CD8-positive, alpha-beta memory T cell (primary cell): Measurements from ENCODE around the gene LASP1NB.

Source experiments
- CTCF ChIA-PET: fragments of 350-600 bp; sonication (Branson Sonifier 250); formaldehyde crosslinking; loops from one replicate; lab custom pipeline; 2021; ENCODE audit warnings: antibody characterized with exemption; lab: Charles Lee
- POLR2A ChIA-PET: fragments of 350-600 bp; sonication (Branson Sonifier 250); formaldehyde crosslinking; loops from one replicate; lab custom pipeline; 2021; ENCODE audit warnings: antibody characterized with exemption; lab: Charles Lee
- DNase-seq, 5 donors: peaks; one replicate each; pipeline versions ENCODE4 v3.0.0 to v3.0.0-alpha.2; 2020 to 2022; ENCODE audit warnings: mixed read lengths in 1 of 5
- H3K27ac ChIP-seq: one replicate; pipeline ENCODE4 v1.7.0; 2013; ENCODE audit warnings: low read depth, mild to moderate bottlenecking, low read length, moderate library complexity
- H3K27me3 ChIP-seq: 2 replicates; pipeline ENCODE4 v1.7.0; 2013; ENCODE audit warnings: low read length, mild to moderate bottlenecking; ENCODE audit not compliant: insufficient read depth, poor library complexity, severe bottlenecking
- H3K36me3 ChIP-seq: 2 replicates; pipeline ENCODE4 v1.7.0; 2013; ENCODE audit warnings: mild to moderate bottlenecking, low read length, moderate library complexity; ENCODE audit not compliant: insufficient read depth
- H3K4me1 ChIP-seq: 2 replicates; pipeline ENCODE4 v1.7.0; 2013; ENCODE audit warnings: mild to moderate bottlenecking, low read length, moderate library complexity; ENCODE audit not compliant: insufficient read depth
- H3K4me3 ChIP-seq: 2 replicates; pipeline ENCODE4 v1.7.0; 2013; ENCODE audit warnings: mild to moderate bottlenecking, low read length
- H3K9me3 ChIP-seq: 2 replicates; pipeline ENCODE4 v1.7.0; 2013; ENCODE audit warnings: mild to moderate bottlenecking, low read length
- H3K27ac Mint-ChIP-seq, 8 donors: one replicate each; pipeline ENCODE4 v1.8.0; 2020 to 2021; ENCODE audit warnings: mixed read lengths in 8 of 8, mild to moderate bottlenecking in 6 of 8, inconsistent platforms in 3 of 8, moderate library complexity in 3 of 8
- H3K27me3 Mint-ChIP-seq, 2 donors: one replicate each; pipeline ENCODE4 v1.8.0; 2020 to 2021; ENCODE audit warnings: mixed read lengths in 2 of 2, mild to moderate bottlenecking in 1 of 2, moderate library complexity in 1 of 2
- H3K36me3 Mint-ChIP-seq, 3 donors: one replicate each; pipeline ENCODE4 v1.8.0; 2020 to 2021; ENCODE audit warnings: mixed read lengths in 3 of 3, inconsistent platforms in 1 of 3, mild to moderate bottlenecking in 1 of 3
- H3K4me1 Mint-ChIP-seq, 3 donors: one replicate each; pipeline ENCODE4 v1.8.0; 2020 to 2021; ENCODE audit warnings: mixed read lengths in 3 of 3, inconsistent platforms in 1 of 3, mild to moderate bottlenecking in 1 of 3
- H3K4me3 Mint-ChIP-seq, 7 donors: one replicate each; pipeline ENCODE4 v1.8.0; 2020 to 2021; ENCODE audit warnings: mixed read lengths in 7 of 7, mild to moderate bottlenecking in 6 of 7, moderate library complexity in 4 of 7, inconsistent platforms in 2 of 7
- H3K9me3 Mint-ChIP-seq, 5 donors: one replicate each; pipeline ENCODE4 v1.8.0; 2020 to 2022; ENCODE audit warnings: mixed read lengths in 5 of 5, mild to moderate bottlenecking in 3 of 5, moderate library complexity in 2 of 5, inconsistent platforms in 1 of 5

Gene LASP1NB

DNA sequence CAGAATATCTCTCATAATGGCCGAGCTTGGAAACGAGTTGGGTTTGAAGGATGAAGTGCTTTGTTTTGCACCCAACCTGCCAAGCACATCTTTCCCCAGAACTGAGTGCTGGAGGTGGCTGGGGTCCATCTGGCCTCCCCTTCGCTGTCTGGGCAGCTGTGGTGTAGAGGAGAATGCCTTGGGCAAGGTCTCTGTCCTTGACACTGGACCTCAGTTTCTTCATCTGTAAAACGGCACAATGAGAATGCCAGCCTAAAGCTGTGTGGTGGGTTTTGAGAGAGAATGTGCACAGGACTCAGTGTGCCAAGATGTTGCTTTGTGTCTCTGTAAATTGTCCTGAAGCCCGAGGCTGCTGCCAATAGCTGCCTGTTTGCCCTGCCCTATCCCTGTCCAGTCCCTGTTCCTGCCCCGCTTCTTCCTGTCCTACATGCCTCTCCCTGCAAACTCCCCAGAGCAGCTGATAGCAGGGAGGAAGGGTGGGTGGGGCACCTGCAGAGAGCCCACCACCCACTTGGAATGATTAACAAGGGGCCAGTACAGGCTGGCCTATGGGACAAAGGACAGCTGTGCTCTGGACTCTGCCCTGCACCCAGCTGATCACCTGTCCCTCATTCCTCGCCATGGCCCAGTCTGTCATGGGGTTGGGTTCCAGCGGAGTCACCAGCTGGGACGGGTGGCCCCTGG is 40.2 kb upstream of the LASP1NB start:
- H3K36me3 ChIP-seq = peaks cover 38% of the 10 kb centered on the region
- ChIA-PET POLR2A (interaction anchor here (0.7 to 2.0 kb wide), 4 partner anchors 15 to 30 kb away, joined by 3 to 18 read pairs (median 4); partner anchors contain the start of gene LASP1), CTCF (interaction anchor here (0.8 to 2.8 kb wide), 6 partner anchors 9 to 290 kb away, joined by 3 to 5 read pairs (median 4); no protein-coding TSS in a partner anchor)
- H3K4me3 ChIP-seq = peak overlapping the region; percentile 4
- peaks cover 0 to 86% (median 14%) of the 10 kb centered on the region in 3 donors for H3K36me3 Mint-ChIP-seq
- peaks cover 86 to 96% (median 94%) of the 10 kb centered on the region in 3 donors for H3K4me1 Mint-ChIP-seq
- H3K27ac Mint-ChIP-seq = peak overlapping the region; percentile 88 to 100 (median 91)
- no peaks in the 10 kb centered on the region for H3K27me3 ChIP-seq
- no peak overlapping the region for H3K27ac ChIP-seq
- no peak for DNase-seq
- peak overlapping the region in 5 of 7 donors; percentile 41 to 80 (median 70) for H3K4me3 Mint-ChIP-seq
- peaks cover 97% of the 10 kb centered on the region for H3K4me1 ChIP-seq
- no peaks in the 10 kb centered on the region for H3K9me3 ChIP-seq
- no peaks in the 10 kb centered on the region for H3K27me3 Mint-ChIP-seq
- H3K9me3 Mint-ChIP-seq = no peaks in the 10 kb centered on the region

DNA sequence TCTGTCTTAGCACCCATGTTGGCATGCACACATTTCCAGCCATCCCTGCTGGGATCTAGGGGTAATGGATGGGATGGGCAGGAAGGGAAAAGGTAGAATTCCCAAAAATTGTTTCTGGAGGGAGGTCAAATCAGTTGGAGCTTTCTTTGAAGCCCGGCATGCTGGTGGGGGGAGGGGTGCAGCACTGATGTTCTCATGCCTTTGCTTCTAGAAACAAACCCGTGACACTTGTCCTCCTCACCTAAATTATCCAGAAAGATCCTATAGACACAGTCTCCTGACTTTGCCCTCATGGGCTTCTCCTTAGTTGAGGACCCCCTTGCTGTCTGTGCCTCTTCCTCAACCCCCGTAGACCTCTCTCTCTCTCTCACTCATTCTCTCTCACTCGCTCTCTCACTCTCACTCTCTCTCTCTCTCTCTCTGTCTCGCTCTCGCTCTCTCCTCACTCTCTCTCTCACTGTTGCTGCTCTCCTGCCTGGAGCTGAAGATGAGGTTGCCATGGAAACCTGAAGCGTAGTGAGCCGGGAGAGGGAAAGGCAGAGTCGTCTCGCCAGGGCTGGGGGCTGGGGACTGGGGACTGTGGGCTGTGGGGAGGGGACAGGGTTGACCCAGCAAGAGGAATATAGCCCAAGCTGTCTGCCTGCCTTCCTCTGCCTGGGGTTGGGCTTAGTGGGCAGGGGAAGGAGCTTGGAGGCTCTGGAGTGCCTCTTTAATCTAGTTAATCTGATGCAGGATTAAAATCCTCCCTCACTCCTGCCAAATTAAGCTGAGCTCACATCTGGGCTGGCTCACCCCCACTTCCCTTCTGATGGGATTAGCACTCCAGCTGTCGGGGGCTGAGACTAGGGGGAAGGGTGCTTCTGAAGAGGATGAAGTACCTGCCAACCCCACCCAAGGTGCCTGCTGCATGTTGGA is 39.4 kb upstream of the LASP1NB start:
- CTCF ChIA-PET = interaction anchor here (0.8 to 2.6 kb wide), 7 partner anchors 12 to 289 kb away, joined by 3 to 7 read pairs (median 4); no protein-coding TSS in a partner anchor
- Mint-ChIP-seq H3K27ac (peak overlapping the region; percentile 83 to 100 (median 91)), H3K36me3 (peaks cover 0 to 84% (median 14%) of the 10 kb centered on the region in 3 donors), H3K4me1 (peaks cover 86 to 96% (median 94%) of the 10 kb centered on the region in 3 donors), H3K27me3 (no peaks in the 10 kb centered on the region), H3K4me3 (peak overlapping the region; percentile 58 to 85 (median 76)), H3K9me3 (no peaks in the 10 kb centered on the region)
- H3K9me3 ChIP-seq = no peaks in the 10 kb centered on the region
- peaks cover 97% of the 10 kb centered on the region for H3K4me1 ChIP-seq
- H3K36me3 ChIP-seq = peaks cover 32% of the 10 kb centered on the region
- DNase-seq = no peak
- POLR2A ChIA-PET = interaction anchor here (0.5 to 2.0 kb wide), 6 partner anchors 12 to 32 kb away, joined by 3 to 6 read pairs (median 4); partner anchors contain the start of gene RPL23
- H3K27me3 ChIP-seq = no peaks in the 10 kb centered on the region
- no peak overlapping the region for H3K27ac ChIP-seq
- H3K4me3 ChIP-seq = peak overlapping the region; percentile 4

- DNase-seq = no peak
- Histone ChIP-seq H3K4me3 (no peak overlapping the region), H3K4me1 (peaks cover 97% of the 10 kb centered on the region), H3K27me3 (no peaks in the 10 kb centered on the region), H3K36me3 (peaks cover 32% of the 10 kb centered on the region), H3K9me3 (no peaks in the 10 kb centered on the region), H3K27ac (no peak overlapping the region)
- Mint-ChIP-seq H3K9me3 (no peaks in the 10 kb centered on the region), H3K27me3 (no peaks in the 10 kb centered on the region), H3K4me1 (peaks cover 86 to 96% (median 94%) of the 10 kb centered on the region in 3 donors), H3K36me3 (peaks cover 0 to 83% (median 11%) of the 10 kb centered on the region in 3 donors), H3K4me3 (peak overlapping the region in 4 of 7 donors; percentile 16 to 80 (median 64)), H3K27ac (peak overlapping the region; percentile 83 to 100 (median 91))
- ChIA-PET POLR2A (interaction anchor here (0.5 to 1.1 kb wide), 3 partner anchors 11 to 33 kb away, joined by 3 to 6 read pairs (median 4); partner anchors contain the start of gene RPL23), CTCF (interaction anchor here (1.1 to 2.6 kb wide), 3 partner anchors 13 to 288 kb away, joined by 3 to 7 read pairs (median 4); no protein-coding TSS in a partner anchor)
Observed at GRCh38 chr17:38886643-38887010, 38.8 kb upstream of the LASP1NB start.

DNA sequence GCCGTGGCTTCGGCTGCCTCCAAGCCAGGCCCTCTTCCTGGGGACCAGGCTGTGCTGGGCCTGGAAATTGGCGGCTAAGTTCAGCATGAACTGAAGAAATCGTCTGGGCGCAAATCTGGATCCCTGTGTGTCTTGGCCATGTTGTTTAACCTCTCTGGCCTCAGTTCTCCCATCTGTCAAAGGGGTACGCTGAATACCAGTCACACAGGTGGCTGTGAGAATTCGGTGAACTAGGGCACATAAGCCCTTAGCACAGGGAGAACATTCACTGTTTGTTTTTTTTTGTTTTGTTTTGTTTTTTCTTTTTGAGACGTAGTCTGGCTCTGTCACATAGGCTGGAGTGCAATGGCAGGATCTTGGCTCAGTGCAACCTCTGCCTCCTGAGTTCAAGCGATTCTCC is 36.6 kb upstream of the LASP1NB start:
- no peak overlapping the region for H3K27ac ChIP-seq
- Mint-ChIP-seq H3K27me3 (no peaks in the 10 kb centered on the region), H3K36me3 (peaks cover 0 to 80% (median 9%) of the 10 kb centered on the region in 3 donors), H3K4me3 (peak overlapping the region in 2 of 7 donors; percentile 20 to 41), H3K4me1 (peaks cover 85 to 96% (median 94%) of the 10 kb centered on the region in 3 donors), H3K9me3 (no peaks in the 10 kb centered on the region), H3K27ac (peak overlapping the region; percentile 29 to 100 (median 72))
- peaks cover 21% of the 10 kb centered on the region for H3K36me3 ChIP-seq
- POLR2A ChIA-PET = no interaction called here
- H3K9me3 ChIP-seq = no peaks in the 10 kb centered on the region
- no peak for DNase-seq
- no peak overlapping the region for H3K4me3 ChIP-seq
- CTCF ChIA-PET = interaction anchor here (1.5 kb wide), 1 partner anchor 15 kb away, joined by 3 read pairs; no protein-coding TSS in a partner anchor
- H3K4me1 ChIP-seq = peaks cover 97% of the 10 kb centered on the region
- no peaks in the 10 kb centered on the region for H3K27me3 ChIP-seq

DNA sequence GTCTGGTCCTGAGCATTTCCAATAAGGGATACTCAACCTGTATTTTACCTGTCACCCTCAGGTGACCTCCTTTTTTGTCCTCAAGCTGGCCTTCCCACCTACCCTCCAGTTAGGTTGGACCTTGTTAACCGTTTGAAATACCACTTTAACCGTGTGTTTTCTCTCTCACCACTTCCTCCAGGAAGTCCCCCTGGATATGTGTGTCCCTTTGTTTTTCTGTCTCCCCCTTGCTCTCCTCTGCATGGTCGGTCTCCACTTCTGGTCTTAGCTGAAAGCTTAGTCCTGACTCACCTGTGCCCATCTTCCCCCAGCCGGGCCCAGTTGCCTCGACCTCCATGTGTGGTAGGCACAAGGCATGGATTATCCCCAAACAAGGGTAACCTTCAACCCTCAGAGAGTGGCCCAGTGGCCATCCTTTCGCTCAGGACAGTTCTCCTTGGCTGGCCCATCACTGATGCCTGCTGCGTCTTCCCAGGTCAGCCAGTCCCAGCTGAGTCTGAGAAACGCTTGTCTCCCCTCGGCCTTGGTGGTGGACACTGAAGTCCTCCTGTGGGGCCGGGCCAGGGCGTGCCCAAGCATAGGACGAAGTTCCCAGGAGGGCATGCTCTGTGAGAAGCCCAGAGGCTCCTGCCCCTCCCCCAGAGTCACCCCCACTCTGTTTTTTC is 35.5 kb upstream of the LASP1NB start:
- no peak overlapping the region for H3K27ac ChIP-seq
- Mint-ChIP-seq H3K27me3 (no peaks in the 10 kb centered on the region), H3K4me3 (peak overlapping the region; percentile 48 to 78 (median 63)), H3K27ac (peak overlapping the region; percentile 85 to 99 (median 93)), H3K4me1 (peaks cover 87 to 96% (median 96%) of the 10 kb centered on the region in 3 donors), H3K36me3 (peaks cover 0 to 83% (median 9%) of the 10 kb centered on the region in 3 donors), H3K9me3 (no peaks in the 10 kb centered on the region)
- peaks cover 25% of the 10 kb centered on the region for H3K36me3 ChIP-seq
- H3K4me3 ChIP-seq = peak overlapping the region; percentile 0
- no peak for DNase-seq
- ChIA-PET CTCF (interaction anchor here (1.2 to 1.5 kb wide), 2 partner anchors 14 to 275 kb away, joined by 3 read pairs; no protein-coding TSS in a partner anchor), POLR2A (interaction anchor here (1.1 to 1.4 kb wide), 2 partner anchors 17 to 19 kb away, joined by 3 to 4 read pairs; no protein-coding TSS in a partner anchor)
- H3K27me3 ChIP-seq = no peaks in the 10 kb centered on the region
- H3K4me1 ChIP-seq = peaks cover 93% of the 10 kb centered on the region
- no peaks in the 10 kb centered on the region for H3K9me3 ChIP-seq

DNA sequence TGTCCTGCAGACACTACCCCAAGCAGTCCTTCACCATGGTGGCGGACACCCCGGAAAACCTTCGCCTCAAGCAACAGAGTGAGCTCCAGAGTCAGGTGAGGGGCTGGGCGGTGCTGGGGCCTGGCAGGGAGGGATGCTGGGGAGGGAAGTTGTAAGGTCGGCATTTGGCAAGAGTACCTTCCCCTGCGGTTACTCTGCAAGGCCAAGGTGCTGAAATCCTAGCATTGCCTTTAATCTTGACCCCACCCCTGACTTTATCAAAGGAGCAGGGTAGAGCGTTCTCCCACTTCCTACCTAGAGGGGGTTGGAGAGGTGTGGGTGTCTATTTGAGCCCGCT is 35.0 kb upstream of the LASP1NB start:
- H3K27me3 ChIP-seq = no peaks in the 10 kb centered on the region
- Mint-ChIP-seq H3K4me3 (peak overlapping the region; percentile 48 to 78 (median 63)), H3K27me3 (no peaks in the 10 kb centered on the region), H3K27ac (peak overlapping the region; percentile 85 to 99 (median 93)), H3K4me1 (peaks cover 82 to 92% (median 91%) of the 10 kb centered on the region in 3 donors), H3K36me3 (peaks cover 0 to 78% (median 9%) of the 10 kb centered on the region in 3 donors), H3K9me3 (no peaks in the 10 kb centered on the region)
- CTCF ChIA-PET = interaction anchor here (1.2 to 2.0 kb wide), 3 partner anchors 14 to 275 kb away, joined by 3 to 12 read pairs (median 3); partner anchors contain the start of gene LASP1
- H3K9me3 ChIP-seq = no peaks in the 10 kb centered on the region
- H3K27ac ChIP-seq = peak overlapping the region; percentile 2
- POLR2A ChIA-PET = interaction anchor here (1.1 to 1.4 kb wide), 2 partner anchors 17 to 19 kb away, joined by 3 to 4 read pairs; no protein-coding TSS in a partner anchor
- peak overlapping the region; percentile 0 for H3K4me3 ChIP-seq
- peaks cover 21% of the 10 kb centered on the region for H3K36me3 ChIP-seq
- peaks cover 88% of the 10 kb centered on the region for H3K4me1 ChIP-seq
- peak in 1 of 5 donors; percentile 45 for DNase-seq

- Mint-ChIP-seq H3K27me3 (no peaks in the 10 kb centered on the region), H3K36me3 (peaks cover 0 to 74% (median 8%) of the 10 kb centered on the region in 3 donors), H3K4me3 (peak overlapping the region; percentile 2 to 87 (median 76)), H3K4me1 (peaks cover 76 to 91% (median 88%) of the 10 kb centered on the region in 3 donors), H3K27ac (peak overlapping the region; percentile 87 to 99 (median 93)), H3K9me3 (no peaks in the 10 kb centered on the region)
- Histone ChIP-seq H3K36me3 (peaks cover 22% of the 10 kb centered on the region), H3K9me3 (no peaks in the 10 kb centered on the region), H3K27me3 (no peaks in the 10 kb centered on the region), H3K4me1 (peaks cover 87% of the 10 kb centered on the region), H3K27ac (no peak overlapping the region), H3K4me3 (no peak overlapping the region)
- POLR2A ChIA-PET = interaction anchor here (0.6 kb wide), 1 partner anchor 20 kb away, joined by 3 read pairs; no protein-coding TSS in a partner anchor
- CTCF ChIA-PET = interaction anchor here (0.6 to 2.0 kb wide), 6 partner anchors 10 to 262 kb away, joined by 3 to 12 read pairs (median 5); partner anchors contain the start of gene LASP1
- no peak for DNase-seq
Observed at GRCh38 chr17:38891441-38891840, 34.0 kb upstream of the LASP1NB start.
